HepG2 (cell line): ENCODE measurements around the gene CRIP1. TPM values are rescaled to one million over a fixed set of nuclear protein-coding genes. Genes with fewer than 3 reads are reported as not detected.
A peak's percentile ranks its signal among the peaks of the same experiment; 100 is the strongest.

Experiments
- ATF7 ChIP-seq, 2 experiments: fragments of 450-650 bp in 1 of 2; sonication (generic) in 1 of 2; formaldehyde crosslinking in 1 of 2; IDR thresholded peaks; 2 replicates each; pipeline versions ENCODE4 v1.4.0 to v1.6.1; 2016 to 2020; ENCODE audit warnings: antibody characterized with exemption in 1 of 2, mild to moderate bottlenecking in 1 of 2, missing genetic modification reagents in 1 of 2
- CENPX ChIP-seq: sonication (generic); formaldehyde crosslinking; IDR thresholded peaks from 2 replicates; pipeline ENCODE4 v1.9.0; 2021; ENCODE audit warnings: mild to moderate bottlenecking, missing genetic modification reagents, moderate library complexity
- ETV6 ChIP-seq: sonication (generic); formaldehyde crosslinking; conservative IDR thresholded peaks from 2 replicates; pipeline ENCODE4 v1.4.0; 2020; ENCODE audit warnings: missing genetic modification reagents
- FOSL2 ChIP-seq: sonication (generic); formaldehyde crosslinking; IDR thresholded peaks from 2 replicates; pipeline ENCODE4 v1.4.0; 2020; ENCODE audit warnings: missing genetic modification reagents
- JUNB ChIP-seq: sonication (generic); formaldehyde crosslinking; IDR thresholded peaks from 2 replicates; pipeline ENCODE4 v1.8.0; 2022; ENCODE audit warnings: missing genetic modification reagents, mild to moderate bottlenecking, borderline replicate concordance
- MXD1 ChIP-seq: sonication (generic); formaldehyde crosslinking; IDR thresholded peaks from 2 replicates; pipeline ENCODE4 v1.4.0; 2020; ENCODE audit warnings: mild to moderate bottlenecking, missing genetic modification reagents
- MZF1 ChIP-seq: sonication (generic); formaldehyde crosslinking; IDR thresholded peaks from 2 replicates; pipeline ENCODE4 v1.8.1; 2023; ENCODE audit warnings: mild to moderate bottlenecking, missing genetic modification reagents, borderline replicate concordance
- PHF21A ChIP-seq: sonication (generic); formaldehyde crosslinking; IDR thresholded peaks from 2 replicates; pipeline ENCODE4 v1.5.0; 2020; ENCODE audit warnings: mild to moderate bottlenecking, missing genetic modification reagents
- SP4 ChIP-seq: sonication (generic); formaldehyde crosslinking; IDR thresholded peaks from 2 replicates; pipeline ENCODE4 v1.8.1; 2023; ENCODE audit warnings: mild to moderate bottlenecking, missing genetic modification reagents
- STAG1 ChIP-seq: sonication (generic); formaldehyde crosslinking; IDR thresholded peaks from 2 replicates; pipeline ENCODE4 v1.4.0; 2020; ENCODE audit warnings: missing genetic modification reagents
- TARDBP ChIP-seq: sonication (generic); formaldehyde crosslinking; IDR thresholded peaks from 2 replicates; pipeline ENCODE4 v1.8.0; 2022; ENCODE audit warnings: mild to moderate bottlenecking, missing genetic modification reagents
- TP53 ChIP-seq: sonication (generic); formaldehyde crosslinking; conservative IDR thresholded peaks from 2 replicates; pipeline ENCODE4 v1.4.0; 2020; ENCODE audit warnings: missing genetic modification reagents
- ZIK1 ChIP-seq: sonication (generic); formaldehyde crosslinking; IDR thresholded peaks from 2 replicates; pipeline ENCODE4 v1.5.0; 2020; ENCODE audit warnings: mild to moderate bottlenecking, low read depth, missing genetic modification reagents, borderline replicate concordance
- ZKSCAN8 ChIP-seq: IDR thresholded peaks from 2 replicates; pipeline ENCODE4 v1.6.1; 2016; ENCODE audit warnings: borderline replicate concordance, missing genetic modification reagents, missing compliant biosample characterization
- ZNF225 ChIP-seq: sonication (generic); formaldehyde crosslinking; IDR thresholded peaks from 2 replicates; pipeline ENCODE4 v1.4.0; 2020; ENCODE audit warnings: mild to moderate bottlenecking, missing genetic modification reagents
- ZNF337 ChIP-seq: sonication (generic); formaldehyde crosslinking; IDR thresholded peaks from 2 replicates; pipeline ENCODE4 v1.5.1; 2020; ENCODE audit warnings: missing genetic modification reagents, low read depth, mild to moderate bottlenecking, borderline replicate concordance
- ZNF343 ChIP-seq: sonication (generic); formaldehyde crosslinking; IDR thresholded peaks from 2 replicates; pipeline ENCODE4 v1.4.0; 2020; ENCODE audit warnings: mild to moderate bottlenecking, missing genetic modification reagents
- ZNF570 ChIP-seq: sonication (generic); formaldehyde crosslinking; IDR thresholded peaks from 2 replicates; pipeline ENCODE4 v1.4.0; 2020; ENCODE audit warnings: mild to moderate bottlenecking, missing genetic modification reagents, borderline replicate concordance
- ZNF746 ChIP-seq: sonication (generic); formaldehyde crosslinking; IDR thresholded peaks from 2 replicates; pipeline ENCODE4 v1.8.0; 2022; ENCODE audit warnings: mild to moderate bottlenecking, missing genetic modification reagents
- ZSCAN30 ChIP-seq: sonication (generic); formaldehyde crosslinking; IDR thresholded peaks from 2 replicates; pipeline ENCODE4 v1.5.0; 2020; ENCODE audit warnings: mild to moderate bottlenecking, missing genetic modification reagents
- polyA plus RNA-seq, 8 experiments: library from polyadenylated mRNA; depleted of rRNA in 3 of 8; stranded (reverse) in 7 of 8; unstranded in 1 of 8; fragments of >200 nt; fragmentation: Illumina TruSeq in 4 of 8; extraction: Trizol in 4 of 8; gene quantifications; 2 replicates each; pipeline versions ENCODE4 v1.2.1 to v1.2.3, GENCODE V29; 2011 to 2016; ENCODE audit warnings: low read depth in 4 of 8, missing spikeins in 1 of 8, mixed read lengths in 1 of 8; ENCODE audit not compliant: insufficient read depth in 1 of 8
- total RNA-seq, 5 experiments: library from RNA; depleted of rRNA; stranded (reverse); fragments of >200 nt; fragmentation: Illumina TruSeq; extraction: Trizol; gene quantifications; 2 replicates each; pipeline ENCODE4 v1.2.3, GENCODE V29; 2016; ENCODE audit warnings: low read depth in 1 of 5
- TF ChIP-seq, protein P1 (sequence below), 2 experiments: sonication (generic) in 1 of 2; formaldehyde crosslinking in 1 of 2; IDR thresholded peaks; 2 replicates each; pipeline versions ENCODE4 v1.6.1 to v1.9.0; 2014 to 2022; ENCODE audit warnings: antibody characterized with exemption in 1 of 2, borderline replicate concordance in 1 of 2, inconsistent platforms in 1 of 2, low read depth in 1 of 2, missing genetic modification reagents in 1 of 2
- TF ChIP-seq, protein P2 (sequence below): conservative IDR thresholded peaks from 2 replicates; pipeline ENCODE4 v1.6.1; 2018; ENCODE audit warnings: missing genetic modification reagents

CRIP1 gene
- total and polyA plus RNA-seq, 2 of the 13 experiments (the other 11 are each of a cell fraction or from before 2014, with no cell fraction given) = 53.9 to 59.5 TPM

GRCh38 chr14:105527826-105528585 lies 41.3 kb downstream of the CRIP1 start (continued):
- TF ChIP-seq, protein P1, sequence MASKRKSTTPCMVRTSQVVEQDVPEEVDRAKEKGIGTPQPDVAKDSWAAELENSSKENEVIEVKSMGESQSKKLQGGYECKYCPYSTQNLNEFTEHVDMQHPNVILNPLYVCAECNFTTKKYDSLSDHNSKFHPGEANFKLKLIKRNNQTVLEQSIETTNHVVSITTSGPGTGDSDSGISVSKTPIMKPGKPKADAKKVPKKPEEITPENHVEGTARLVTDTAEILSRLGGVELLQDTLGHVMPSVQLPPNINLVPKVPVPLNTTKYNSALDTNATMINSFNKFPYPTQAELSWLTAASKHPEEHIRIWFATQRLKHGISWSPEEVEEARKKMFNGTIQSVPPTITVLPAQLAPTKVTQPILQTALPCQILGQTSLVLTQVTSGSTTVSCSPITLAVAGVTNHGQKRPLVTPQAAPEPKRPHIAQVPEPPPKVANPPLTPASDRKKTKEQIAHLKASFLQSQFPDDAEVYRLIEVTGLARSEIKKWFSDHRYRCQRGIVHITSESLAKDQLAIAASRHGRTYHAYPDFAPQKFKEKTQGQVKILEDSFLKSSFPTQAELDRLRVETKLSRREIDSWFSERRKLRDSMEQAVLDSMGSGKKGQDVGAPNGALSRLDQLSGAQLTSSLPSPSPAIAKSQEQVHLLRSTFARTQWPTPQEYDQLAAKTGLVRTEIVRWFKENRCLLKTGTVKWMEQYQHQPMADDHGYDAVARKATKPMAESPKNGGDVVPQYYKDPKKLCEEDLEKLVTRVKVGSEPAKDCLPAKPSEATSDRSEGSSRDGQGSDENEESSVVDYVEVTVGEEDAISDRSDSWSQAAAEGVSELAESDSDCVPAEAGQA (IDR thresholded peaks at IDR 0.05; ENCODE audit: low read depth) = no peak
- TF ChIP-seq, protein P1 (CRISPR knock-in tag; IDR thresholded peaks at IDR 0.05; ENCODE audit: borderline replicate concordance) = no peak
- TF ChIP-seq ZNF337 (CRISPR knock-in tag) (no peak), CENPX (CRISPR knock-in tag) (no peak), ZNF343 (no peak), TP53 (no peak), PHF21A (CRISPR knock-in tag) (peak; percentile 30; the same call in 1 of the 2 replicates), ZNF570 (CRISPR knock-in tag) (no peak), ATF7 (IDR thresholded peaks at IDR 0.05) (no peak), ATF7 (CRISPR knock-in tag; IDR thresholded peaks at IDR 0.05) (no peak; the same call in 1 of the 2 replicates), ETV6 (CRISPR knock-in tag) (0 out of 2 replicates have a peak, but pooled peaks have one; percentile 27), JUNB (CRISPR knock-in tag) (no peak), STAG1 (CRISPR knock-in tag) (peak; percentile 92), SP4 (CRISPR knock-in tag) (0 out of 2 replicates have a peak, but pooled peaks have one; percentile 51), FOSL2 (CRISPR knock-in tag) (no peak), ZNF746 (CRISPR knock-in tag) (peak; percentile 22; the same call in 1 of the 2 replicates), MXD1 (CRISPR knock-in tag) (peak; percentile 30; the same call in 1 of the 2 replicates), ZNF225 (CRISPR knock-in tag) (0 out of 2 replicates have a peak, but pooled peaks have one; percentile 33), TARDBP (no peak; the same call in 1 of the 2 replicates), ZSCAN30 (no peak), ZKSCAN8 (peak; percentile 63; the same call in 1 of the 2 replicates), MZF1 (CRISPR knock-in tag) (no peak), ZIK1 (no peak)
- TF ChIP-seq, protein P2, sequence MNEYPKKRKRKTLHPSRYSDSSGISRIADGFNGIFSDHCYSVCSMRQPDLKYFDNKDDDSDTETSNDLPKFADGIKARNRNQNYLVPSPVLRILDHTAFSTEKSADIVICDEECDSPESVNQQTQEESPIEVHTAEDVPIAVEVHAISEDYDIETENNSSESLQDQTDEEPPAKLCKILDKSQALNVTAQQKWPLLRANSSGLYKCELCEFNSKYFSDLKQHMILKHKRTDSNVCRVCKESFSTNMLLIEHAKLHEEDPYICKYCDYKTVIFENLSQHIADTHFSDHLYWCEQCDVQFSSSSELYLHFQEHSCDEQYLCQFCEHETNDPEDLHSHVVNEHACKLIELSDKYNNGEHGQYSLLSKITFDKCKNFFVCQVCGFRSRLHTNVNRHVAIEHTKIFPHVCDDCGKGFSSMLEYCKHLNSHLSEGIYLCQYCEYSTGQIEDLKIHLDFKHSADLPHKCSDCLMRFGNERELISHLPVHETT (CRISPR knock-in tag) = peak; percentile 72
